PFSK-1 (cell line): ENCODE results near the gene CAB39.

Experiments used
- FOXP2 ChIP-seq: optimal IDR thresholded peaks from 2 replicates; pipeline ENCODE3; 2011; ENCODE audit warnings: borderline replicate concordance, control low read depth, inconsistent platforms; ENCODE audit not compliant: insufficient read depth; ENCODE audit errors: extremely low read length, extremely low read depth
- POLR2AphosphoS5 ChIP-seq: IDR thresholded peaks from 2 replicates; pipeline ENCODE4 v1.6.1; 2012; ENCODE audit warnings: low read depth, mild to moderate bottlenecking, control low read depth, low read length, moderate library complexity
- SIN3A ChIP-seq: IDR thresholded peaks from 2 replicates; pipeline ENCODE4 v1.6.1; 2012; ENCODE audit warnings: mild to moderate bottlenecking, low read length, moderate library complexity, borderline replicate concordance; ENCODE audit not compliant: insufficient read depth
- TAF1 ChIP-seq: IDR thresholded peaks from 2 replicates; pipeline ENCODE4 v1.6.1; 2012; ENCODE audit warnings: low read length, control low read depth, borderline replicate concordance; ENCODE audit not compliant: insufficient read depth
- TF ChIP-seq, protein P1 (sequence below), 2 experiments: IDR thresholded peaks; 2 replicates each; pipeline versions ENCODE4 v1.6.1 to v1.8.0; 2011 to 2012; ENCODE audit warnings: low read depth in 2 of 2, low read length in 2 of 2, control low read depth in 1 of 2, inconsistent platforms in 1 of 2, mild to moderate bottlenecking in 1 of 2, moderate library complexity in 1 of 2; ENCODE audit not compliant: insufficient read depth in 1 of 2

The CAB39 gene

DNA sequence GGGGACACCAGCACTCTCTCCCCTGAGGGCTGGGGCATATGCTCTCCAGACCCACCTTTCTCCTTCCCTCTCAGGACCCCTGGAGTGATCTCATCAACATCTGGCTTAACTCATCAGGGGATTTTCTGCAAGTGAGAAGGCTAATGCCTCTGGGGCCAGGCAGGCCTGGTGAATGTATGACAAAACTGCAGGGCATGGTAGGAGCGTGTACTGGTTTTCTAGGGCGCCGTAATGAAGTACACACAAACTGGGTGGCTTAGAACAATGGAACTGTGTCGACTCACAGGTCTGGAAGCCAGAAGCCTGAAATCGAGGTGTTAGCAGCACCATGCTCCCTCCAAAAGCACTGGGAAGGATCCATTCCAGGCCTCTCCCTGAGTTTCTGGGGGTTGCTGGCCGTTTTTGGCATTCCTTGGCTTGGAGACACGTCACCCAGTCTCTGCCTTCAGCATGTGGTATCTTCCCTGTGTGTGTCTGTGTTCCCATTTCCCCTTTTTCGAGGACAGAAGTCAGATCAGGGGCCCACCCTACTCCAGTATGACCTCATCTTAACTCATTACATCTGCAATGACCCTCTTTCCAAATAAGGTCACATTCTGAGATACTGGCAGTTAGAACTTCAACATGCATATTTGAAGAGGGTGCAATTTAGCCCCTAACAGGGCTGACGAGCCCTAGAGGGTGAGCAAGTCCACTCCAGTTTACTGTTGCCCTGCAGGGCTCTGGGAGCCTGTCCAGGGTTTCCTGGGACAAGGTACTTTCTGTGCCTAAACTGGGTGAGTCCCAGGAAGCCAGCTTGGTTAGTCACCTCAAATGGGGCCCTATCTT lies 45.5 kb upstream of the CAB39 start:
- TF ChIP-seq, protein P1, sequence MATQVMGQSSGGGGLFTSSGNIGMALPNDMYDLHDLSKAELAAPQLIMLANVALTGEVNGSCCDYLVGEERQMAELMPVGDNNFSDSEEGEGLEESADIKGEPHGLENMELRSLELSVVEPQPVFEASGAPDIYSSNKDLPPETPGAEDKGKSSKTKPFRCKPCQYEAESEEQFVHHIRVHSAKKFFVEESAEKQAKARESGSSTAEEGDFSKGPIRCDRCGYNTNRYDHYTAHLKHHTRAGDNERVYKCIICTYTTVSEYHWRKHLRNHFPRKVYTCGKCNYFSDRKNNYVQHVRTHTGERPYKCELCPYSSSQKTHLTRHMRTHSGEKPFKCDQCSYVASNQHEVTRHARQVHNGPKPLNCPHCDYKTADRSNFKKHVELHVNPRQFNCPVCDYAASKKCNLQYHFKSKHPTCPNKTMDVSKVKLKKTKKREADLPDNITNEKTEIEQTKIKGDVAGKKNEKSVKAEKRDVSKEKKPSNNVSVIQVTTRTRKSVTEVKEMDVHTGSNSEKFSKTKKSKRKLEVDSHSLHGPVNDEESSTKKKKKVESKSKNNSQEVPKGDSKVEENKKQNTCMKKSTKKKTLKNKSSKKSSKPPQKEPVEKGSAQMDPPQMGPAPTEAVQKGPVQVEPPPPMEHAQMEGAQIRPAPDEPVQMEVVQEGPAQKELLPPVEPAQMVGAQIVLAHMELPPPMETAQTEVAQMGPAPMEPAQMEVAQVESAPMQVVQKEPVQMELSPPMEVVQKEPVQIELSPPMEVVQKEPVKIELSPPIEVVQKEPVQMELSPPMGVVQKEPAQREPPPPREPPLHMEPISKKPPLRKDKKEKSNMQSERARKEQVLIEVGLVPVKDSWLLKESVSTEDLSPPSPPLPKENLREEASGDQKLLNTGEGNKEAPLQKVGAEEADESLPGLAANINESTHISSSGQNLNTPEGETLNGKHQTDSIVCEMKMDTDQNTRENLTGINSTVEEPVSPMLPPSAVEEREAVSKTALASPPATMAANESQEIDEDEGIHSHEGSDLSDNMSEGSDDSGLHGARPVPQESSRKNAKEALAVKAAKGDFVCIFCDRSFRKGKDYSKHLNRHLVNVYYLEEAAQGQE (IDR thresholded peaks at IDR 0.05; ENCODE audit: insufficient read depth in 1 of 2, low read depth in 2 of 2, low read length in 2 of 2), result no peak
- TF ChIP-seq SIN3A (no peak), TAF1 (no peak), POLR2AphosphoS5 (no peak), FOXP2 (no peak)

DNA sequence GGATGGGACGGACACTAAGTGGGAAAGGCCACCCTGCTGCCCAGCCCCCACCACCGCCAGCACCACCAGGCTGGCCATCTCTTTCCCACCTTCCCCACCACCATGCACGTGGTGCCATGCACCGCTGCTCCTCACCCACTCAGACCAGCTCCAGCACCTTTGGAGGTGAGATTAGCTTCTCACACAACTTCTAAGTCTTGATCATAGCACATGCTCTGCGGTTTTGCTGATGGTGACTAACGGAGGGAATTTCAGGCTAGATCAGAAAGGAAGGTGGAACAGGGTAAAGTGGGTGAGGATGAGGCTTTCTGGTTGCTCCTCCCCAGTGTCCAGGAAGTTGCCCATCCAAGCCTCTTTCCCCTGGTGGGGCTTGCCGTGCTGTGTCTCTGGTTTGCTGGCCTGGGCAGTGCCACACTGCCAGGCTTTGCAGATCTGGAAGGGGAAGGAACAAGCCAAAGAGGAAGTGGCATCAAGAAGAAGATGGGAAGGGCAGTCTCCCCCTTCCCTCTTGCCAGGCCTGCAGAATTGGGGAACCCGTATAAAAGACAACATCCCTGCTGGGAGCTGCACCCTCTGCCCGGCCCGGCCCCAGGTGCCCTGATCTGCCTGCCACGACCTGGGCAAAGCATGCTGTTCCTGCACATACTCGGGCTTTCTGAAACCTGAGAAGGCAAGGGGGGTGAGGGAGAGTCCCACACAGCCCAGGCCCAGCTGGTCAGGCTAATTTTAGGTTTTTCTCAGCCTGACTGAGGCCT lies 44.3 kb upstream of the CAB39 start:
- TF ChIP-seq TAF1, result no peak

DNA sequence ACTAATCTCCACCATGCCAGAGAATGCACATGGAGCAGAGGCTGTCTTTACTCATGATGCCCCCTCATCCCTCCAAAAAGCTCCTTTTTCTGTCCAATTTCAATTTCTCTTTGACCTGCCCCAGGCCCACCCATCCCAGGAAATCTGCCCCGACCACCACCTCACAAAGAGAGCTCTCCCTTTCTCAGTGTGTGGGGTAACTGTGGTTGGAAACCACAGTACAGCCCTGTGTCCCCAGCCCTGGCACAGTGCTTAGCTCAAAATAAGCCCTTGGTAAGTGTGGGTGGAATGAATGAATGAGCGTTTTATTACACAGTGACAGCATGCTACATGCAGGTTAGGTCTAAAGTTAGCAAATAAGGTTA lies 43.7 kb upstream of the CAB39 start:
- TF ChIP-seq, protein P1 (IDR thresholded peaks at IDR 0.05; ENCODE audit: insufficient read depth in 1 of 2, low read depth in 2 of 2, low read length in 2 of 2), result no peak
- TF ChIP-seq TAF1 (no peak), FOXP2 (no peak)

GRCh38 chr2:230669386-230669950 lies 43.2 kb upstream of the CAB39 start:
- TF ChIP-seq TAF1, result no peak
- no peak for TF ChIP-seq POLR2AphosphoS5
- no peak for TF ChIP-seq FOXP2
- TF ChIP-seq, protein P1 (IDR thresholded peaks at IDR 0.05; ENCODE audit: insufficient read depth in 1 of 2, low read depth in 2 of 2, low read length in 2 of 2), result no peak
- no peak for TF ChIP-seq SIN3A

DNA sequence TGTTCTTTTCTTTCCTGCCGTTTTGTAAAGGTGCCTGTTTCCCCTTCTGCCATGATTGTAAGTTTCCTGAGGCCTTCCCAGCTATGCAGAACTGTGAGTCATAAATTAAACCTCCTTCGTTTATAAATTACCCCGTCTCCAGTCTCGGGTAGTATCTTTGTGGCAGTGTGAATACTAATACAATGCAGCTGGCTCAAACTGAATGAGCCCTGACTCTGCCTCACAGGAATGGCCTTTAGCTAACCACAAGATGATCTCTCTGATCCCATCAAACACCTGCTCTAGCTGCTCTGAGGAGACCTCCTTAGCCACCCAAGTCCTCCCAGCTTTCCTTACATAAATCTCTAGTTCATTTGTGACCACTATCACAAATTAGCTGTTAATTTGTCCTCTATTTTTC lies 41.5 kb upstream of the CAB39 start:
- TF ChIP-seq, protein P1 (IDR thresholded peaks at IDR 0.05; ENCODE audit: insufficient read depth in 1 of 2, low read depth in 2 of 2, low read length in 2 of 2), result no peak
- TF ChIP-seq FOXP2 (no peak), POLR2AphosphoS5 (no peak), SIN3A (no peak), TAF1 (no peak)
